GM18951 (cell line): Measurements from ENCODE around the gene GPBP1L1.

Source experiments
- POLR2A ChIP-seq: IDR thresholded peaks from 4 replicates; pipeline ENCODE4 v1.6.1; 2011; ENCODE audit warnings: mild to moderate bottlenecking; ENCODE audit not compliant: insufficient read length, insufficient read depth; ENCODE audit errors: extremely low read depth
- in situ Hi-C: fragments of 300-500 bp; cut with MboI; formaldehyde crosslinking; loops from one replicate; pipeline ENCODE4 v1.12.0; 2022; ENCODE audit warnings: low sequenced_read_pairs, mixed read lengths, inconsistent platforms; ENCODE audit not compliant: unreplicated experiment

Gene GPBP1L1

DNA sequence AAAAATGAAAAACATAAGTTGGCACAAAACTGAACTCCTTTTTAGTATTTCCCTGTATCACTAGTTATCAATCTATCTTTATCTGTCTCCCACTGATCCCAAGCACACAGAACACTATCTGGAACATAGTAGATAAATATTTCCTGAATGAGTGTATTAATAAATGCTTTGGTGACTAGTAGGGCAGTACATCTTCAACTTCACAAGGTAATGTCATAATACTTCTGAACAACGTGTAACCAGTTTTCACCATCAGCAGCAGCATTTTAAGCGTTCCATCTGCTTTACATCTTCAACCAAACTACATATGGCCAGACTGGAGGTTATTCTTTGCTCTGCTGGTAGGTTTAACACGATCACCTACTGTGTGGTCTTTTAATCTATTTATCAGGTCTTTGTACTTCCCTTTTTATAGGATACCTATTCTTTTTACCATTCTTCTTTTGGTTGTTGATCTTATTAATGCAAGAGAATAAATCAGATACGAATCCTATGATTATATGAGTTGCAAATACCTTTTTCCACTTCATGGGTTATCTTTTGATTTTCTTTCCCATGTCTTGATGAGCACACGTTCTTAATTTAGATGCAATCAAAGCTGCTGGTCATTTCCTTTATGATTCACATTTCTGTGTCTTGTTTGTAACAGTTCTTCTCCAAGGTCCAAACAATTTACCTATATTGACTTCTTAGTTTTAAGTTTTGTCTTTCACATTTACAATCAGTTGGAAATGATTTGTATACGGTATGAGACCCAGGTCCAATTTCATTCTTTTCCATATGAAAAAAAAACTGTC, 16.3 kb downstream of the GPBP1L1 start:
- in situ Hi-C loops: no loop called here

DNA sequence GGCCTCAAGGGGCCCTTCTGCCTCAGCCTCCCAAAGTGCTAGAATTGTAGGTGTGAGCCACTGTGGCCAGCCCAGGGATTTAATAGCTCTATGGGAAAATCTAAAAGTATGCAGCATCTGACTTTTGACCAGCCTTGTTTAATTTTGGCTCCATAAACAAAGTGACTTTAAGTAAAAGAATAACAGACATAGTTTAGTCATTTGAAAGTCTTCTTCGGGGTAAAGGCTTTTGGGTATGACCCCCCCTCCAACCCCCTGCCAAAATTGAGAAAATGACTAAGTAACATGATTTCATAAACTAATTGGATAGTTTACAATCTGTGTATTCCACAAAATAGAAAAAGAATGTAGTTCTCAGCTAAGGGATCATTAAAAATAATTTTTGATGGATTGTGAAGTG, 17.0 kb downstream of the GPBP1L1 start:
- TF ChIP-seq POLR2A: no peak
- in situ Hi-C loops: no loop called here

More for the DNA sequence above, 16.3 kb downstream of the GPBP1L1 start:
- no peak for TF ChIP-seq POLR2A

DNA sequence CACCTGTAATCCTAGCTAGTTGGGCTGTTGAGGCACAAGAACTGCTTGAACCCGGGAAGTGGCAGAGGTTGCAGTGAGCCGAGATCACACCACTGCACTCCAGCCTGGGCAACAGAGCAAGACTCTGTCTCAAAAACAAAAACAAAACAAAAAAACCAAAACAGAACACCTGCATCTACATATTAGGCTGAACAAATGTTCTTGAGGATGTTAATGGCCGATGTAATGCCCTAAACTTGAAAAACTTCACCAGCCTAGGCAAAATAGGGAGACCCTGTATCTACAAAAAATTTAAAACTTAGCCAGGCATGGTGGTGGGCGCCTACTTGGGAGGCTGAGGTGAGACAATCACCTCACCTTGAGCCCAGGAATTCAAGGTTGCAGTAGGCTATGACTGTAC, 17.8 kb downstream of the GPBP1L1 start:
- no peak for TF ChIP-seq POLR2A

DNA sequence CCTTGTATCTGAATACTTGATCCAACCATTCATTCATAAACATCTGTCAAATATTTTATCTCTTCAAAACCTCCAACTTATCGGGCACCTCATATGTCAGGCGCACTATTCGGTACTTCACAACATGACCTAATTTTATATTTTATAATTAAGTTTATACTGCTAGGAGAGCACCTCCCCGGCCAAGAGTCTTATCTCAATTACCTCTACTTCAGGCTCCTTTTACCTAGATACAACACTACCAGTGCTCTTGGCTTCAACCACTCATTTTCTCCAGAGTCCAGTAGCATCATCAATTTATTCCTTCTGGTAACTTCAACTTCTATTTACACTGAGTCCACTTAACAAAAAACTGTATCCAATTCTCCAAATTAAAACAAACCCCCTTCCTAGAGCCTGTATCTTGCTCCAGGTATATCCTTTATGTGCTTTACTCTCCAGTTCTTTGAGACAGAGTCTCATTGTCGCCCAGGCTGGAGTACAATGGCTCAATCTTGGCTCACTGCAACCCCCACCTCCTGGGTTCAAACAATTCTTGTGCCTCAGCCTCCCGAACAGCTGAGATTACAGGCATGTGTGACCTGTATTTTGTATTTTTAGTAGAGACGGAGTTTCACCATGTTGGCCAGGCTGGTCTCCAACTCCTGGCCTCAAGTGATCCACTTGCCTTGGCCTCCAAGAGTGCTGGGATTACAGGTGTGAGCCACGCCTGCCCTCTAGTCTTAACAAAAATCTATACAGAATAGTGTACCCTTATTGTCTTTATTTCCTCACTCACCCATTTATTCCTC, 18.8 kb downstream of the GPBP1L1 start:
- in situ Hi-C loops: no loop called here

More for the DNA sequence above, 17.8 kb downstream of the GPBP1L1 start:
- in situ Hi-C loops: no loop called here

DNA sequence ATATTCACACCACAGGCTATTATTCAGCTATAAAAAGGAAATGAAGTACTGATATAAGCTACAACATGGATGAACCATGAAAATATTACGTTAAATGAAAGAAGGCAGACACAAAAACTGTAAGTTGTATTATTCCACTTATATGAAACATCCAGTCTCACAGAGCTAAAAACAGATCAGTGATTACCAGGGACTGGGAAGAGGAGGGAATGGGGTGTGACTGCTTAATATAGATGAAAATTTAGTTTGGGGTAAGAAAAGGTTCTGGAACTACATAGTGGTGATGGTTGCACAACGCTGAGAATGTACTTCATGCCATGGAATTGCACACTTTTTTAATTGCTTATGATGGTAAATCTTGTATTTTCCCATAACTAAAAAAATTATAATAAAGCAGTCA, 19.5 kb downstream of the GPBP1L1 start:
- TF ChIP-seq POLR2A: no peak
- in situ Hi-C loops: no loop called here

More for the DNA sequence above, 18.8 kb downstream of the GPBP1L1 start:
- no peak for TF ChIP-seq POLR2A

DNA sequence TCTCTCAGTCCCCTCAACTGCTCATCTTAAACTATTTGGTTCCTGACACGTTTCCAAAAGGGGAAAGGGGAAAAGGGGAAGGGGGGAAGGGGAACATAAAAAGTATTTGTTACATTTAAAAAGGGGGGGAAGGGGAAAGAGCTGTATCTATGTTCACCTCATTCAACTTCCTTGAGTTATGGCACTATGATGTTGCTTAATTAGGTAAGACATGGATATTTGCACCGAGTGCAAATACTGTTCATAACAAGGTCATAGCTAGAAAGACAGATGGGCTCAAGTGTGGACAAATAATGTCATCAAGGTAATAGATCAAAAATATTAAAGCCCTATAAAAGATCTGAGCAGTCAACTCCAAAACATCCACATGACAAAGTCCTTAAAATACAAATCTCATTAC, 26.0 kb downstream of the GPBP1L1 start:
- no peak for TF ChIP-seq POLR2A
- in situ Hi-C loops: no loop called here

DNA sequence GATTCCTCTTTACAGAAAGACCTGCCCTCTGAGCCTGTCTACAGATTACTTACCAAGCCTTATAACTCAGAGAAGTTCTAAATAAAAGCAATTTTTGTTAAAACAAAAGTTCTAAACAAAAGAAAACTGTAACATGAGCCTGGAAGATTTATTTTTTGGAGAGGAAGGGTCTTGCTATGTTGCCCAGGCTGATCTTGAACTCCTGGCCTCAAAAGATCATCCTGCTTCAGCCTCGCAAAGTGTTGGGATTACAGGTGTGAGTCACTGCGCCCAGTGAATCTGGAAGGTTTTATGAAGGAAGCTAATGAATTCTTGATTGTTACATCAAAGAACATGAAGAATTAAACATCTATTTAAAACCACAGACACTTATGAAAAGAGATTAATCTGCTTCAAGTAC, 27.1 kb downstream of the GPBP1L1 start:
- in situ Hi-C loops: no loop called here

DNA sequence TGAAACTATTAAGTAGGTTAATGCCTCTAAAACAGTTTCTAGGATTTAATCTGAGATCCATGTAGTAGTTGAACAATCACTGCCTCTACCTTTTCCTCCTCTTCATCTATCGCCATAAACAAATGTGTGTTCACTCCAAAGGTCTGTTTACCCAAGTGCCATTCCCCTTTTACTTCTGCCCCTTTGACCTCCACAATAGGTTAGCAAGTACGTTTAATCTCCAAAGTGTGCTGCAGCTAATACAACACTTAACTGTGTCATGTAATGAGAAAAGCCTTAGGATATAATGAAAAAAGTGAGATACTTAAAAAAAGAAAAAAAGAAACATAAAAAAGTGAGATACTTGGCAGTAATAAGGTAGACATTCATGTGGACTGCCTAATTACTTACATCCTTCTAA, 28.2 kb downstream of the GPBP1L1 start:
- in situ Hi-C loops: no loop called here
- no peak for TF ChIP-seq POLR2A

More for the DNA sequence above, 27.1 kb downstream of the GPBP1L1 start:
- TF ChIP-seq POLR2A: no peak

DNA sequence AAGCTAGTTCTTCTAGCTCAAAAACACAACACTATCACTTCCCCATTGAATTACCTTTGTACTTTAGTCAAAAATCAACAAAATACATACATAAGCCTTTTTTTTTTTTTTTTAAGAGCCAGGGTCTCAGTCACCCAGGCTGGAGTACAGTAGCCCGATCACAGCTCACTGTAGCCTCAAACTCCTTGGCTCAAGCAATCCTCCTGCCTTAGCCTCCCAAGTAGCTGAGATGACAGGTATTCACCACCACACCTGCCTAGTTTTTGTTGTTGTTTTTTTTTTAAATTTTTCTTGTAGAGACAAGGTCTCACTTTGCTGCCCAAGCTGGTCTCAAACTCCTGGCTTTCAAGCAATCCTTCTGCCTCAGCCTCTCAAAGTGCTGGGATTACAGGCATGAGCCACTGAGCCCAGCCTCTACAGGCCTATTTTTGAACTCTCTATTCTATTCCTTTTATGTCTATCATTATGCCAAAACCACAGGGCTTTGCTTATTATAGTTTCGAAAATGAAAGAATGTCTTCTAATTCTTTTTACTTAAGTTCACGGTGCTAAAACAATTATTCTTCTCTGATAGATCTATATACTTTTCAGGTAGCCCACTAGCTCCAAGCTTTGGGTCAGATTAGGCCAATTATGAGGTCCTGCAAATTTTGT, 29.6 kb downstream of the GPBP1L1 start:
- no peak for TF ChIP-seq POLR2A
- in situ Hi-C loops: no loop called here

DNA sequence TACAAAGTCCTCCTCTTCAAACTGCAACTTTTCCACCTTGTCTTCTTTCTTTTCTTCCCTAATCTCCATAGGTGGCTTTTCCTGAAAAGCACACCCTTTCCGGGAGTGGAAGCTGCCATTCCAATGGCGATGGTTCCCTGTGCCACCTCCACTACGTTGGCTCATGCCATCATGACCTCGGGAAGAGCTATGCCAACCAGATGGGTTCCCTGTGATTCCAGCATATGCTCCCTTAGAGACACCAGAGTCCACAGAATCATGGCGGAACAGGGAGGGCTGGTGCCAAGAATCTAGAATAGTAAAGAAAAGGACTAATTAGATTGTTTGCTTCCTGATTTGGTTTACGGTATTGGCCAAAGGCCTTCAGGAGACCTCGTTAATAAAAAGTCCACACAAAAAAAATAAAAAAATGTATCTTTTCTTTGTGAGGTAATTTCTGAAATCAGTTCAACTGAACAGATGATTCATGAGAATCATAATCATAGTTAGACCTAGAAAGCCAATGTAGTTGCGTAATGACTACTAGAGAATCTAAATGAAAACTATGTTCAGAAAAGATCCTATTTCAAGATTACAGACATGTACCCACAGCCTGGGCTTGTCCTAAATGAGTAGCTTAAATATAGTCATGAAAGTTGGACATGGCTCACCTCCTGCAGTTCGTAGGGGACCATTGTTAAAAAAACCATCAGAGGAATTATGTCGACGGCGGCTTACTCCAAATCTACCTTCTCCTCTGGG, 31.6 kb downstream of the GPBP1L1 start:
- TF ChIP-seq POLR2A: no peak
- in situ Hi-C loops: no loop called here

DNA sequence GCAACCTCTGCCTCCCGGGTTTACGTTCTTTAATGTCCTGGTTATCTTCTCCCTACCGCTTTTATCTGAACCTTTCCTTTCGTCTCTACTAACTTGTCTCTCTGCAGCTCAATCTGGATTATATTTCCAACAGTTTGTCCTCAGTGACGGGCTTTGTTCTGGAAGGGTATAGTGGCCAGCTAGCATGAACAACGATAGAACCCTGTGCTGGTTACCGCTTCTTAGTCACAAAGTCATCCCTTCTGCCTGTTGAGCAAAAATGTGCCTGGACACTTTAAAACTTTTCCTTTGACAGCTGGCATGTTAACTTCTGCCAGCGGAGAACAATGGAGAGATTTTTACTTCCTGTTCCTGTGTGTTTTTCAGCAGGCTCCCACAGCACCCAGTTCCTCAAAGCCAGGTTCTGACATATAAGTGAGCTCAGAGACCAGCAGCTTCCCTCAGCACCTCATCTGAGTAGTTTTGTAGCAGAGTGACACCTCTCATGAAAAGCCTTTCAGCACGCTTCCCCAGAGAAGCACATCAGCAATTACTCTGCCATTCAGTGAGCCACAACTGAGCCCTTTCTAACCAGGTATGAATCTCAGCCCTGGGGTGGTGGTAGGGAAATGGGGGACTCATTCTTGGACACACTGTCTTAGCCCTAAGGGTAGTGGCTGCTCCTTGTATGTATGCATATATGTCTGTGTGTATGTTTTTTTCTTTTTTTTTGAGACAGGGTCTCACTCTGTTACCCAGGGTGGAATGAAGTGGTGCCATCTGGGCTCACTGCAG, 38.9 kb downstream of the GPBP1L1 start:
- in situ Hi-C loops: no loop called here

DNA sequence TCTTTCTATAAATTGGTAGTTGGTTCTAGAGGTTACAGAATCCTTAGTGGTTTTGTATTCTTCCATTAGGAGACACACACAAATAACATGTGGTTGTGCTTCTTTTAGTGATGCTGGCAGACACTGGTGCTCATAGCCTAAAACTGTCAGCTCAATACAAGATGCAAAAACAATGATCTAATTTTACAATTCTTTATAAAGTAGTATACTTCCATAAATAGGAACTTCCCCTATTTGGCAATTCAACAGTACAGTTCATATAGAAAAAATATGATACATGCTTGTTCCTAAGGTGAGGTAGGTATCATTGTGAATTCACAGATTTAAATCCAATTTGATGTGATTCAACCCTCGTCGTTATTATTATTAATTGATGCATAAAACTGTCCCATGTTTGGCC, 41.7 kb downstream of the GPBP1L1 start:
- in situ Hi-C loops: no loop called here
- TF ChIP-seq POLR2A: no peak

More for the DNA sequence above, 38.9 kb downstream of the GPBP1L1 start:
- TF ChIP-seq POLR2A: no peak
